Posterior cingulate gyrus (tissue), 11 donors: ENCODE results near the gene HSBP1L1.
A peak's percentile ranks its signal among the peaks of the same experiment; 100 is the strongest.

Source experiments
- DNase-seq, 10 donors: peaks; one replicate each; pipeline versions ENCODE4 v3.0.0 to v3.0.0-alpha.2; 2020 to 2021; ENCODE audit warnings: mixed read lengths in 3 of 10
- intact Hi-C: fragments of 100-400 bp; cut with DNase I; formaldehyde crosslinking; loops from one replicate; pipeline ENCODE4 v1.15.1; 2023

Gene HSBP1L1

DNA sequence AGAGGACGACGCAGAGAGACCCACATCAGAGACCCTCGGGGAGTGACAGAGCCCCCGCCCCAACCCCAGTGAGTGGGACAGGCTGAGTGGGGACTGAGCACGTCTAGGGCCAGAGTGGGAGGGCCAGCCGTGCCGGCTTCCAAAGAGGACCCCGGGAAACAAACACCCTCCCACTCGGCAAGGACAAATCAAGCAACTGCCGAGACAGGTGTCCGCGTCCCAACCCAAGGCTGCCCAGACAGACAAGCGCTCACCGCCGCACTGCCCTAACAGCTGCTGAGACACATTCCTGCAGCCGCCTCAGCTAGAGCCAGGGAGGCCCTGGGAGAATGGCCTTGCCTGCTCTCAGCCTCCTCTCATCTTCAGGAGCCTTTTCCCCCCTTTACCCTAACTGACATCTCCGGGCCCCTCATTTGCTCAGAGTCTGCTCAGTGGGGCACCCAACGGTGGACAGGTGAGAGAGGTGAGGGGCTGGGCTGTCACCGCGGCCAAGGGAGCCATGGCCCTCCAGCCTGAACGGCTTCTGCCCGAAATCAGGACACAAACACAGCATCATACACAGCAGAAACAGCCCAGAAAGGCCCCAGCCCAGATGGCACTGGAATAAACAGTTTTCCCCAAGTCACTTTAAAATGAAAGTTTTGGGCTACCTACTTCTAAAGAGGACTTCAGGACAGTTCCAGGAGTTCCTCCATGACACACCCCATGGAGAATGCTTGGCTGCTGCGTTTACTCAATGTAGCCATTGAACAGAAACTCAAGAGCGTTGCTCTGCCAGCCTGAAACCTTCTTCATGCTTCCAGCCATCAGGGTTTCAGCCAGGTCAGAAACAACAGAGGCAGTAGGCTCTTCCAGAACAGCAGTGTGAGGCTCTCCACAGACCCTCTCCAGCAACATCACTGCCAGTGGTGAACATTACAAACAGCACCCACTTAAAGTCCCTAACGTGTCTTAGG lies 36.6 kb upstream of the HSBP1L1 start:
- DNase-seq: peak in 5 of 10 donors; percentile 4 to 80 (median 70)
- intact Hi-C loops: no loop called here

DNA sequence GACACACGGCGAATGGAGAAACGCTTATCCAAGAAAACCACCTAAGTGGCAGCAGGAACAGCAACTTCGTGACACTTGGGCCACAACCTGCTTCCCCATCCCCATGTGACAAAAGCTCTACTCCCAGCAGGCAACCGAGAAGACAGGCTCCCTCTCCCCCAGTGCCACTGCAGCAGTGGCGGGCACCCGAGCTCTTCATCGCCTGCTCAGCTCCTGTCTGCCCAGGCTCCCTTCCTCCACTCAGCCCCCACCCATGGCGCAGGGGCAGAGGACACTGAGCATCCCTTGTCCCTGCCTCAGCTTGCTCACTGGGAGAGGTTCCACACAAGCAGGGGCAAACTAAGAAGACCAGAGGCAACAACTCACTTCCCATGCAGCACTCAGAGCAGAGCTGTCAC lies 35.9 kb upstream of the HSBP1L1 start:
- peak in 1 of 10 donors; percentile 77 for DNase-seq
- intact Hi-C loops: no loop called here

DNA sequence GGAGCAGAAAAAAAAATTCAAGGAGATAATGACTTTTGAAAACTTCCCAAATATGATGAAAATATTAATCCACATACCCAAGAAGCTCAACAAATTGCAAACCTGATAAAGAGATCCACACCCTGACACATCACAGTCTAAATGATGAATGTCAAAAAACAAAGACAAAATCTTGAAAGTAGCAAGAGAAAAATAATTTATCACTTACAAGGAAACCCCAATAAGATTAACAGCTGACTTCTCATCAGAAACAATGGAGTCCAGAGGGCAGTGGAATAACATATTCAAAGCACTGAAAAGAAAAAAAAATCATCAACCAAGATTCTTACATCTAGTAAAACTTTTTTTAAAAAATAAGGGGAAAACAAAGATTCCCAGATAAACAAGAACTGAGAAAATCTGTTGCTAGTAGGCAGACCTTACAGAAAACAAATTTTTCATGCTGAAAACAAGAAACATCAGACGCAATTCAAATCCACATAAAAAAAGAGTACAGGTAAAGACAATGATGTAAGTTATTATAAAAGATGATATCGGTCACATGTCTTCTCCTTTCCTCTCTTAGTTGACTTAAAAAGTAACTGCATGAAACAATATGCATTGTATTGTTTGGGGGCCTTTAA lies 34.3 kb upstream of the HSBP1L1 start:
- no peak for DNase-seq
- intact Hi-C loops: no loop called here

DNA sequence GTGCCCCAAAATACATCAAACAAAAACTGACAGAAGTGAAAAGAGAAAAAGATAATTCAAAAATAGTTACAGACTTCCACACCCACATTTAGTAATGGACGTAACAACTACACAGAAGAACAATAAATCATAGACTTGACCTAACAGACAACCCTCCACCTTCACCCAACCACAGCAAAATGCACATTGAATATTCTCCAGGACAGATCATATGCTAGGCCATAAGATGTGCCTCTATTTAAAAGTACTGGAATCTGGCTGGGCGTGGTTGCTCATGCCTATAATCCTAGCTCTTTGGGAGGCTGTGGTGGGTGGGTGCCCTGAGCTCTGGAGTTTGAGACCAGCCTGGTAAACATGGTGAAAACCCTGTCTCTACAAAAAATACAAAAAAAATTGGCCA lies 33.0 kb upstream of the HSBP1L1 start:
- DNase-seq: peak in 2 of 10 donors; percentile 5 to 48
- intact Hi-C loops: no loop called here

DNA sequence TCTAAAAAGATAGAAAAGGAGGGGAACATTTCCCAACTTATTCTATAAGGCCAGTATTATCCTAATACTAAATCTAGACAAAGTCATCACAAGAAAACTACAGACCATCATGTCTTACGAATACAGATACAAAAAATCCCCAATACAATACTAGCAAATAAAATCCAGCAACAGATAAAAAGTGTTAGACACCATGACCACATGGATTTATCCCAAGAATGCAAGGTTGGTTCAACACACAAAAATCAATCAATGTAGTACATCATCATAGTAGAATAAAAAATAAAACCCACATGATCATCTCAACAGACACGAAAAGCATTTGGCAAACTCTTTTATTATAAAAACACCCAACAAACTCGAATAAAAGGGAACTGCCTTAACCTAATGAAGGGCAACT lies 31.5 kb upstream of the HSBP1L1 start:
- intact Hi-C loops: no loop called here
- no peak for DNase-seq

DNA sequence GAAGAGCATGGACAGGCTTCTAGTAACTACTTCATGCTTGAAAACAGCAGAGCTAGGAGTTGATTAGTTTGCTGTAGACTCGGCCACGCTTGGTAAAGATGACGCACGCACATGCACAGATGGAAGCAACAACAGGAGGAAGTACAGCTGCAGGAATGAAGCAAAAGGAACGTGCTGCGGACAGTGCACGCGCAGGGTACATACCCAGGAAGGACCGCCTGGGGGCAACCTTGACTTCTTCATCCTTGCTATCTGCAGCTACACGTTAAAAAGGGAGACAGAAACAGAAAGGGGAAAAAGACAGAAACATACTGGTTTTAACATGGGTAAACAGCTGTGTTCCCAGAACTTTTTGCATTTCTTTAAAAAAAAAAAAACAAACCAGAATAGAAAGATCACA lies 30.7 kb upstream of the HSBP1L1 start:
- DNase-seq: peak in 5 of 10 donors; percentile 9 to 87 (median 72)
- intact Hi-C loops: no loop called here

DNA sequence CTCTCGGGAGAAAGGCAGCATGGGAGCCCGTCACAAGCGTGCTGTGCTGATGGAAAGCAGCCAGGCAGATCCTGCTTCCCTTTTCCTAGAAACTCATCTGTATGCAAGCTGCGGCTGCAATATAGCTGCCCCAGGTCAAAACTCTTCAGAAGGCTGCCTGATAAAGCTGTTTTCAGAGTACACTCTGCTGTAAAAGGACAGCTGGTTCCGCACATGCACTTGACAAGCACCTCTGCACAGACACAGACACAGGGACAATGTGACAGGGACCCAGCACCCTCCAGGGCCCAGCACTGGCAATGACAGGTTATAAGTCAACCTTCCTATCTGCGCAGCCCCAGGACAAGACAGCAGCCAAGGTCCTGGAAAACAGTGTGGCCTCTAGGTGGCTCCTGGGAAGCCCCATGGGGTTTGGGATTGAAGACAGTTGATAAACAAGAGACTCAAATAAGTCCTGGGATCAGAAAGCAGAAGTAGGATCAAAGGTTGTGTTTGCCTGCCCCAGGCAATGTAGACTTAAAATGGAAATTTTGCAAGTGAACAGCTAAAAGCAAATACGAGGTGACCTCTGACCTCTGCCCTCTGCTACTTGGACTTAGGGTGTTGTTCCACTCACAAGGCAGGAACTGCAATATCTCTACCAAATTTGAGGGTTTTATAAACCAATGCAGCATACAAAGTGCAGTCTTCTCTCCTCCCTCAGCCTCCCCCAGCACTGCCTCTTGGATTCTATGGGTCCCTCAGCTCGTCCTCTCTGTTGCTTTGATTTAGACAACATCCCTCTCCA lies 29.9 kb upstream of the HSBP1L1 start:
- intact Hi-C loops: no loop called here
- DNase-seq: peak in 6 of 10 donors; percentile 2 to 77 (median 39)

DNA sequence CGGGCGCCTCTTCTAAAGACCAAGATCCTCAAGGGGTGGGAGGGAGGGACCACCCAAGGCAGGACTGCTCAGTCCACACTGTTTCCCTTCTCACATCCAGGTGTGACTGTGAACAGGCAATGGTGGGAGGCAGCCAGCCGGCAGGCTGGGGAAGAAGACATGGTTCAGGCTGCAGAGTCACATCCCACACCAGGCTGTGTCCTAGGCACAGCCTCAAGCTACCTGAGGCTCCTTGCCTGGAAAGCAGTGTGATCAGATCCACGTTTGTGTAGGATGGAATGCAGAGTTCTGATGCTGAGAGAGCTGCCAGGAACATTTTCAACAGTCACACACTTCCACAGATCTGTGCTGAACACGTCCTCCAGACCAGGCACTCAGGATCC lies 29.4 kb upstream of the HSBP1L1 start:
- intact Hi-C loops: no loop called here
- DNase-seq: peak in 6 of 10 donors; percentile 5 to 81 (median 14)

DNA sequence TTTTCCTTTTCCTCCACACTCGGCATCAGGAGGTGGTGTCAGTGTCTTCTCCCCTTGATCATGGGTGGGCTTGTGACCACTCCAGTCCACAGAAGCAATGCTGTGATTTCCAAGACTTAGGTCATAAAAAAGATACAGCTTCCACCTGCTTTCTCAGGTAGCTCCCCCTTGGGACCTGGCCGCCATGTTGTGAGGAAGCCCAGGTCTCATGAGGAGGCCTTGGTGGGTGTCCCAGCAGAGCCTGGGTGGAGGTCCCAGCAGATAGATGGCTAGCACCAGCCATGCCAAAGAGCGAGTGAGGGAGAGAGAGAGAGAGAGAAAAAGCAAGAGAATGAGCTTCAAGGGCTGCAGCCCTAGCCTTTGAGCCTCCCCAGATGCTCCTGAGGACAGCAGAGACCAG lies 28.9 kb upstream of the HSBP1L1 start:
- peak in 6 of 10 donors; percentile 1 to 24 (median 4) for DNase-seq
- intact Hi-C loops: no loop called here

DNA sequence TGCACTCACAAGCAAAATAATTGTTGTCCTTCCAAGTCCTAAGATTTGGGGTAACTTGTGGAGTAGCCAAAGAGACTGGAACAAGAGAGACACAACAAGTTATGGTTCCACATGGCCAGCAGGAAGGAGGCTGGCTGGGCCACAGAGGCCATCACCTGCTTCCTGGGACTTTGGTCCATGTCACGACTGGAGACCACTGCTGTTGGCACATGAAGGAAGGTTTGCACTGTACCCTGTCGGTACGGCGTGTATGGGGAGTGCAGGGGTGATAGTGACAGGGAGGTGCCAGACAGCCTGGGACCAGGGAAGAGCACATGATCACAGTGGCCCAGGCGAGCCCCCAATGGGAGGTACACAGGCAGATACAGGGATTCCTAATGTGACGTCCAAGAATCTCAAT lies 28.5 kb upstream of the HSBP1L1 start:
- DNase-seq: peak in 7 of 10 donors; percentile 3 to 44 (median 7)
- intact Hi-C loops: no loop called here

DNA sequence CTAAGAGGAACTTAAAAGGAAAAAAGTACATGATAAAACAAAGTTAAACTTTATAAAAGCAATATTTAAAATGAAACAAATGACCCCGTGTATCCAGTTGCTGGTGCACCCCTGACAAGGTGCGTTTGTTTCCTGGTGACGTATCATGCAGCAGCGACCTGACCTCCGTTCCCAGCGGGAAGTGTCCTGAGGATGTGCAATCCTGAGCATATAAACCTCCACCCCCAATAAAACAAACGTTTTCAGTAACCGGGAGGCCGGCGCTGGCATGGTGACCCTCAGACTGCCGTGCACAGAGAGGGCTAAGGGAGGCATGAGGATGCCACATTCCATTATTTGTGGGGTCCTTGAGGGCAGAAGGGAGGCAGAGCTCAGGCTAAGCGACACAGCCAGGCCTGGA lies 27.8 kb upstream of the HSBP1L1 start:
- intact Hi-C loops: no loop called here
- peak in 4 of 10 donors; percentile 5 to 49 (median 30) for DNase-seq

DNA sequence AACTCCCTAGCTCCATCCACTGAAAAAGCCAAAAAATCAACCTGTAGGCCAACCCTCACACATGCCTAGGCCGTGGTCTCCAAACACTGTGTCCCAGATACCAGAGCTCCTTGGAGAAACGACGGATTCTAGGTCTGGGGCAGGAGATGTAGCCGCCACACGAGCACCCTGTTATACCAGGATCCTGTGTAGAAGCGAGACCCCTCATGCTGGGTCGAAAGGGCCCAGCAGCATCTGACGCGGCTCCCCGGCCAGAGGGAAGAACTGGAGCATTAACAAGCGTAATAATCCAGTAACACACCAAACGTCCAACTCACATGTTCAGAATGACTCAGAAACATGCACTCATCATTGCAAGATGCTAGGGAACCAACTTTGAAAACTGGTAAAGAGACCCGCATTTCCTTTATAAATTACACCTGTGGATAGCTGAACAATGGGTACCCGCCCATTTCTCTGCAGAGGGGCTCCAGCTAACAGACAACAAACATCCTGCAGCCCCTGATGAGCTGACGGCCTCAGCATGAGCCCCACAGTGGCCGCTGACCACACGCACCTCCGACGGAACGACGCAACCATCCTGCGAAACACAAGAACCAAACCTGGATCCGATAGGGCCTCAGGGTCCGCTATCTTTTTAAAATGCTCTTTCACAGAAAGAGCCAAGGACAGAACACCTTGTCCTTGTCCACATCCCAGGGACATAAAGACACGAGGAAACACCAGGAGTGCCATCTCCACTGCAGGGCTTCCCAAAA lies 27.2 kb upstream of the HSBP1L1 start:
- peak in 7 of 10 donors; percentile 1 to 51 (median 14) for DNase-seq
- intact Hi-C loops: no loop called here

DNA sequence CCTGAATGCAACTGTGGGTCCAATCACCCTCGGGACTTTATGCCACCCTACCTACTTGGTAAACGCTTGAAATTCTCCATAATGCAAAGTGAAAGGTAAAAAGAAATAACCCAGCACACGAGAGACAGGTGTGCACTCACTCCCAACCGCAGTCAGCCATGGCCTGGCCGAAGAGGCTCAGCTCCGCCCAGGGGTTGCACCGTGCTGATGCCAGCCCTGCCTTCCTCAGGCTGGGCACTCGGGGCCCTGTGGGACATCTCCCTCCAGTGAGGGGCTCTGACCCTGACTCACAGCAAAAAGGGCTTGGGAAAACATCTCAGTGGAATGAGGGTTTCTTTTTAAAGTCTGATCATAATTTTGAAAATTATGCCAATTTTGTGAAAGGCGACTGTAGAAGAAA lies 26.2 kb upstream of the HSBP1L1 start:
- intact Hi-C loops: no loop called here
- peak in 5 of 10 donors; percentile 2 to 60 (median 49) for DNase-seq

DNA sequence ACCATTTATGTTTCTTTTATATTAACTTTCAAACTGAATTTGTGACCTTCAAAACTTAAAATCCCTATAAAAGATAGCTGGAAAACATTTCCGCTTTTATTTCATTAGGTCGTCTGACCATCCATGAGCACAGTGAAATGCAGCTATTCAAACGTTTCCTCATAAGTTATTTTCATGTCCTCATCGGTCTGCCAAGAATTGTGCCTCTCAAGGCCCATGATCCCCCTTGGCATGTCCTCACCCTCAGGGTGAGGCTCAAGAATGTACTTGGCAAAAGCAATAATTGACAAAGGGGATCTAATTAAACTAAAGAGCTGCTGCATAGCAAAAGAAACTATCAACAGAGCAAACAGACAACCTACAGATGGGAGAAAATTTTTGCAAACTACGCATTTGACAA lies 25.3 kb upstream of the HSBP1L1 start:
- peak in 3 of 10 donors; percentile 5 to 9 (median 7) for DNase-seq
- intact Hi-C loops: no loop called here

DNA sequence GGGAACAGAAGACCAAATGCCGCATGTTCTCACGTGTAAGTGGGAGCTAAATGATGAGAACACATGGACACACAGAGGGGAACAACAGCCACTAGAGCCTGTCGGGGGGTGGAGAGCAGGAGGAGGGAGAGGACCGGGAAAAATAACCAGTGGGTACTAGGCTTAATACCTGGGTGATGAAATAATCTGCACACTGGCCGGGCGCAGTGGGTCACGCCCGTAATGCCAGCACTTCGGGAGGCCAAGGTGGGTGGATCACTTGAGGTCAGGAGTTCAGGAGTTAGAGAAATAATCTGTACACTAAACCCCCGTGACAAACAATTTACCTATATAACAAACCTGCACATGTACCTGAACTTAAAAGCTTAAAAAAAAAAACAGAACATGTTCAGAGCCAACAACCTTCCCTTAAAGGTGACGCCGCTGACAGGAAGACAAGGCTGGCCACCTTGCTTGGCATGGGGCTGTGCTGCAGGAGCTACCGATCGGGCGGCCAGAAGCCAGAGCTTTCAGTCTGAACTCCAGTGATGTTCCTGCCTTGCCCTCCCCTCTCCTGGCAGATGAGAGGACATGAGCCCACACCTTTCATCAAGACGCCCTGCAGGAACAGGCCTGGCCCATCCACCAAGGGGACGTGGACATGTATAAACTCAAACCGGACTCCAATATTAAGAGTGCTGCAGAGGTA lies 24.2 kb upstream of the HSBP1L1 start:
- DNase-seq: peak in 4 of 10 donors; percentile 2 to 71 (median 25)
- intact Hi-C loops: no loop called here

DNA sequence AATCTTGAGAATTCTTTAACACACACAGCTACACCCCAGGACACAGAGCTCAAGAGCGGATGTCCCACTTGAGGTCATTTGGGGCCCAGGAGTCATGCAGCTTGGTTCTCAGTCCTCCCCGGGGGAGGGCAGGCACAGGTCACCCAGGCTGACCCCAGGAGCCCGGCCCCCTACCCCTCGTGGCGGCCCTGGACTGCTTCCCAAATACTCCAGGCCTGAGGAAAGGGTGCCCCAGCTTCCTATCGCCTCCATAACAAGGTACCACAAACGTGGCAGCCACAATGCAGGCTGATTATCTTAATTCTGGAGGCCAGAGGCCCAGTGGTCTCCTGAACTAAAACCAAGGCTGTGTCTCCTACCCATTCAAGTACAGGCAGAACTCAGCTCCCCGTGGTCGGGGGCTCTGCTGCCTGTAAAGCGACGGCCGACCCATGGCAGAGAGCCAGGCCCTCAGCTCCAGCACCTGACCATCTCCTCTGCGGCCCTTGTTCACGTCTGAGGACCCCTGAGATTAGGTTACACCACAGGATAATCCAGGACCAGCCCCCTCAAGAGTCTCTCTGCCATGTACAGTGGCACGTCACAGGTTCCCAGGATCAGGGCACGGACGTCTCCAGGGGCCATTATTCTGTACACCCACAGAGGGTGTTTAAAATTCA lies 23.5 kb upstream of the HSBP1L1 start:
- intact Hi-C loops: no loop called here
- peak in 4 of 10 donors; percentile 5 to 69 (median 33) for DNase-seq

DNA sequence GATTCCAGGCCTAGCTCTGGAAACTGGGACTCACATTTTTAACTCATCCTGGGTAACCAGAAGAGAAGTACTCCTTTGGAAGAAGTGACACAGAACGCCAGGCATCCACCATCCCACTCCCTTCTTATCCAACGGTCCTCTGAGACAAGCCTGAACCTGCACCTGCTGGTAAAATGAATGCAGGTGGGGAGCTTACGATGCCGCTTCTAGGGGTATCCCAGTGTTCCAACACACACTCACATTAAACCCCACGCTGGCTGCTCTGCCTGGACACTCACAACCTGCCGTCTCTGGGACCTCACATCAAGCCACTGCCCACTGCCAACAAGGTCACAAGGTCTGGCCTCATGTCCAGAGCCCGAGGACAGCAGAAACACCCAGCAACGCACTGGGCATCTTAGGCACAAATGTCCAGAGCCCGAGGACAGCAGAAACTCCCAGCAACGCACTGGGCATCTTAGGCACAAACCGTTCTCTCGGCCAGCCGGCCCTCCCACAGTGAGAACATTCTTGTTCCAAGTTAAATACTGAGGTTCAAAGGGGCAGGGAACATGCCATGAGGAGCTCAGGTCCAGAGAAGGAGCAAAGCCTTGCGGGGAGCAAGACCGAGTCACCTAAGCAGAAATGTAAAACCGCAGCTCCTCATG lies 22.8 kb upstream of the HSBP1L1 start:
- peak in 5 of 10 donors; percentile 11 to 81 (median 28) for DNase-seq
- intact Hi-C loops: no loop called here

DNA sequence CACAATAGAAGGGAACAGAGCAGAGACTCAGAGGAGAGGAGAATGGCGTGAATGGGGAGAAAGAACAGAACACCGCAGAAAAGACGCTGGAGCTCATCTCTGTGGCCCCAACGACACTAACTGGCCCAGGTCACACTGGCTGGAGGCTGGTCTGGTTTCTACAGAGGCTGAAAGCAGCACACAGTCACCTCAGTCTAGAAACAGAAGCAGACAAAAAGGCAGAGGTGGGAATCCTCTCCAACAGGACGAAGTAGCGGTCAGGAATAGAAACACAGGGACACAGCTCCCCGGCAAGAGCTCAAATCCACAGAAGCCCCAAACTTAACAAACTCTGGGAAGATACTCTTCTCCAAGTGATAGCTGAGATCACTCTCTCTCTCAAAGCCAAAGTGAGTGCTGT lies 22.2 kb upstream of the HSBP1L1 start:
- peak in 1 of 10 donors; percentile 32 for DNase-seq
- intact Hi-C loops: no loop called here
